WERI-Rb-1 (cell line): ENCODE measurements around the gene INHBB.
A peak's percentile ranks its signal among the peaks of the same experiment; 100 is the strongest.

Source experiments
- DNase-seq: peaks from one replicate; pipeline ENCODE4 v3.0.0-alpha.2; 2020
- H3K27ac ChIP-seq: fragments of 250-450 bp; sonication (Bioruptor Pico); 2 replicates; pipeline ENCODE4 v1.5.1; 2020; ENCODE audit warnings: mild to moderate bottlenecking, moderate library complexity
- H3K27me3 ChIP-seq: fragments of 250-450 bp; sonication (Bioruptor Pico); 2 replicates; pipeline ENCODE4 v1.5.1; 2021; ENCODE audit warnings: mild to moderate bottlenecking, low read depth, moderate library complexity; ENCODE audit not compliant: insufficient read depth, severe bottlenecking
- H3K36me3 ChIP-seq: fragments of 250-450 bp; sonication (Bioruptor Pico); 2 replicates; pipeline ENCODE4 v1.5.1; 2020; ENCODE audit warnings: mild to moderate bottlenecking, moderate library complexity
- H3K4me3 ChIP-seq: 2 replicates; pipeline ENCODE4 v1.5.1; 2011; ENCODE audit warnings: low read depth, mild to moderate bottlenecking, control low read depth, low read length
- H3K9me3 ChIP-seq: fragments of 250-450 bp; sonication (Bioruptor Pico); 2 replicates; pipeline ENCODE4 v1.5.1; 2021; ENCODE audit warnings: mild to moderate bottlenecking, moderate library complexity; ENCODE audit not compliant: severe bottlenecking
- CTCF ChIP-seq: IDR thresholded peaks from 2 replicates; pipeline ENCODE4 v1.5.1; 2011; ENCODE audit warnings: low read depth, mild to moderate bottlenecking, control low read depth, inconsistent platforms, low read length

The INHBB gene

GRCh38 chr2:120313695-120314615 lies 32.0 kb upstream of the INHBB start:
- no peaks in the 10 kb centered on the region for H3K9me3 ChIP-seq
- H3K27me3 ChIP-seq: no peaks in the 10 kb centered on the region
- H3K4me3 ChIP-seq: no peak overlapping the region

GRCh38 chr2:120314690-120315366 lies 31.1 kb upstream of the INHBB start:
- Histone ChIP-seq H3K4me3 (no peak overlapping the region), H3K27me3 (no peaks in the 10 kb centered on the region), H3K27ac (peak overlapping the region; percentile 21; the same call in 1 of the 2 replicates), H3K9me3 (no peaks in the 10 kb centered on the region), H3K36me3 (no peaks in the 10 kb centered on the region)
- no peak for DNase-seq
- no peak for TF ChIP-seq CTCF

More at GRCh38 chr2:120313695-120314615, 32.0 kb upstream of the INHBB start:
- TF ChIP-seq CTCF: no peak
- Histone ChIP-seq H3K27ac (peak overlapping the region; percentile 21), H3K36me3 (no peaks in the 10 kb centered on the region)
- DNase-seq: peak; percentile 52

GRCh38 chr2:120315367-120316033 lies 30.4 kb upstream of the INHBB start:
- DNase-seq: no peak
- Histone ChIP-seq H3K27me3 (no peaks in the 10 kb centered on the region), H3K4me3 (no peak overlapping the region), H3K27ac (no peak overlapping the region), H3K36me3 (no peaks in the 10 kb centered on the region), H3K9me3 (no peaks in the 10 kb centered on the region)
- no peak for TF ChIP-seq CTCF

DNA sequence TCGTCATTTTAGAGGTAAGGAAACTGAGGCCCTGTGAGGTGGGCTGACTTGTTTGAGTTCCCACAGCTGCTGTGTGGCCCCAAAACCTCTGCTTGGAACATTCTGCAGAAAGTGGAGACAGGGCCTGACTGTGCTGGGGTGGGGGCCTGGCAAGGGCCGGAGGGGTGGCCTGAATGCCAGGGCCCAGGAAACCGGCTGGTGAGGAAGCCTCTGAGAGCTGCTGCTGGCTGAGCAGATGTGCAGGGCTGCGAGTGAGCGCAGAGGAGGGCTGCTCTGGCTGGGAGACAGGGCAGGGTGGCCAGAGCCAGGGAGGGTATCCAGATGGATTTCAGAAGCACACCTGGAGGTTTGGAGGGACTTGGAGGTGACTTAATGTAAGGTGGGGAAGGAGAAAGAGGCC lies 29.9 kb upstream of the INHBB start:
- Histone ChIP-seq H3K4me3 (no peak overlapping the region), H3K27me3 (no peaks in the 10 kb centered on the region), H3K27ac (no peak overlapping the region), H3K36me3 (no peaks in the 10 kb centered on the region), H3K9me3 (no peaks in the 10 kb centered on the region)
- no peak for DNase-seq
- TF ChIP-seq CTCF: no peak

GRCh38 chr2:120316528-120317179 lies 29.3 kb upstream of the INHBB start:
- no peak overlapping the region for H3K4me3 ChIP-seq
- H3K27me3 ChIP-seq: no peaks in the 10 kb centered on the region
- H3K9me3 ChIP-seq: no peaks in the 10 kb centered on the region
- TF ChIP-seq CTCF: no peak
- H3K36me3 ChIP-seq: no peaks in the 10 kb centered on the region
- DNase-seq: no peak
- no peak overlapping the region for H3K27ac ChIP-seq
